ENCODE data around the gene APMAP. TPM values are rescaled to one million over a fixed set of nuclear protein-coding genes. Genes with fewer than 3 reads are reported as not detected.

APMAP gene
- total RNA-seq, 1 donor from 2014 or later: 81.3 TPM

GRCh38 chr20:25030649-25031207 lies 38.2 kb upstream of the APMAP start:
- H3K9me3 Mint-ChIP-seq (ENCODE audit: low read depth): no peaks in the 10 kb centered on the region
- peaks cover 3% of the 10 kb centered on the region for H3K4me1 Mint-ChIP-seq (ENCODE audit: low read depth)

DNA sequence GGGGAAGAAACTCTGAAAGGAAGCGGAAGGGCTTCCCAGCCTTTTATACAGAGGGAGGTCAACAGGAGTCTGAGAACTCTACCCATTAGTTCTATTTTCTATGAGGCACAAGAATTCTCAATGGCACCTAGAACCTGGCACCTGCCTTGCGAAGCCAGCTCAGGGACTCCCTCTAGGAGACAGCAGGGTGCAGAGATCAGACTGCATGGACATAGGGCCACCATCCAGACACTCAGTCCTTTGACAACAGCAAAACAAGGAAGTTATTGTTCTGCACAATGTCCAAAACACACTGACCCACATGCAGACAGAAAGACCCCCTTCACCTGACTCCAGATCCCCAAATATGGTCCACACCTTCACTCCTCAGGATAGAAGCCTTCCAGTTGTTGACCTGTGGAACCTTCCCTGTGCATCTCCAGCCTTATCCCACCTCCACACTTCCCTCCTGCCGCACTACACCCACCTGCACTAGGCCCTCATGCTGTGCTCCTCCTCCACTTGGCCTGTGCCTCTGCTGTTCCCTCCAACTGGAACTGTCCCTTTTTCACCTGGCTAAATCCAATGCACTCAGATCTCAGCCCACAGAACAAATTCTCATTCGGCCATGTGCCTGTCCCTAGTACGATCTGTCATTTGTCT lies 37.6 kb upstream of the APMAP start:
- H3K9me3 Mint-ChIP-seq (ENCODE audit: low read depth): no peaks in the 10 kb centered on the region
- peaks cover 7% of the 10 kb centered on the region for H3K27me3 Mint-ChIP-seq
- no peak overlapping the region for H3K27ac Mint-ChIP-seq
- DNase-seq (ENCODE audit: low spot score, unreplicated experiment): no peak
- H3K36me3 Mint-ChIP-seq (ENCODE audit: insufficient read depth): no peaks in the 10 kb centered on the region
- H3K4me1 Mint-ChIP-seq (ENCODE audit: low read depth): peaks cover 3% of the 10 kb centered on the region
- no peak overlapping the region for H3K4me3 Mint-ChIP-seq (ENCODE audit: low read depth)
- TF ChIP-seq CTCF (IDR thresholded peaks at IDR 0.05; ENCODE audit: unreplicated experiment): no peak

More at GRCh38 chr20:25030649-25031207, 38.2 kb upstream of the APMAP start:
- TF ChIP-seq CTCF (IDR thresholded peaks at IDR 0.05; ENCODE audit: unreplicated experiment): no peak
- no peak overlapping the region for H3K27ac Mint-ChIP-seq
- H3K36me3 Mint-ChIP-seq (ENCODE audit: insufficient read depth): no peaks in the 10 kb centered on the region
- DNase-seq (ENCODE audit: low spot score, unreplicated experiment): no peak
- H3K27me3 Mint-ChIP-seq: peaks cover 7% of the 10 kb centered on the region
- H3K4me3 Mint-ChIP-seq (ENCODE audit: low read depth): no peak overlapping the region

- H3K4me1 Mint-ChIP-seq (ENCODE audit: low read depth): no peaks in the 10 kb centered on the region
- no peak for TF ChIP-seq CTCF (IDR thresholded peaks at IDR 0.05; ENCODE audit: unreplicated experiment)
- no peaks in the 10 kb centered on the region for H3K9me3 Mint-ChIP-seq (ENCODE audit: low read depth)
- H3K27ac Mint-ChIP-seq: no peak overlapping the region
- no peak overlapping the region for H3K4me3 Mint-ChIP-seq (ENCODE audit: low read depth)
- peaks cover 7% of the 10 kb centered on the region for H3K27me3 Mint-ChIP-seq
- no peaks in the 10 kb centered on the region for H3K36me3 Mint-ChIP-seq (ENCODE audit: insufficient read depth)
- DNase-seq (ENCODE audit: low spot score, unreplicated experiment): no peak
Observed at GRCh38 chr20:25025986-25026605, 33.5 kb upstream of the APMAP start.

DNA sequence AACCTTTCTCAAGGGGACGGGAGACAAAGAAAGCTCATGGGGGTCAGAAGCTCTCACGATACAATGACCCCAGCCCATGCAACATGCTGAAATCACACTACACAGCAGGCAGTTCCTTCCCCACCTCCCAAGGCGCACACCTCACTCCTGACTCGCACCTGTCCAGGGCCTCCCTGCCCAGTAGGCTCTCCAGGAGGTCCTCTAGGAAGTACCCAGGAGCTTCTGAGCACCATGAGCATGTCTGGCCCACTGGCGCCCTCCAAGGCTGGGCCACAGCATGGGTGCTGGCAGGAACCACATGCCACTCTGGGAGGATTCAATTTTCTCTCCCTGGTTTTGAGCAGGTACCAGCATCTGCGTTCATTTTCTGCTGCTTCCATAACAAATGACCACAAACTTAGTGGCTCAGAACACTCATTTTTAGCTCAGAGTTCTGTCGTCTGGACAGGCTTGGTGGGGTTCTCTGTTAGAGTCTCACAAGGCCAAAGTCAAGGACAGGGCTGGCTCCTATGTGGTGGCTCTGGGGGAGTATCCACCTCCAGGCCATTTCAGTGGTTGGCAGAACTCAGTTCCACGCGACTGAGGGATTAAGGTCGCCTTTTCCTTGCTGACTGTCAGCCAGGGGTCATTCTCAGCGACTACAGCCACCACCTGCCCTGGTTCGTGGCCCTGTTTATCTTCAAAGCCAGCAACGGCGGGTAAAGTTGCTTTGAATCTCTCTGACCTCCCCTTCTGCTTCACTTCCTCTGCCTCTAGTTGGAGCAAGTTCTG lies 32.7 kb upstream of the APMAP start:
- peaks cover 5% of the 10 kb centered on the region for H3K27me3 Mint-ChIP-seq
- no peak overlapping the region for H3K27ac Mint-ChIP-seq
- no peak for TF ChIP-seq CTCF (IDR thresholded peaks at IDR 0.05; ENCODE audit: unreplicated experiment)

DNA sequence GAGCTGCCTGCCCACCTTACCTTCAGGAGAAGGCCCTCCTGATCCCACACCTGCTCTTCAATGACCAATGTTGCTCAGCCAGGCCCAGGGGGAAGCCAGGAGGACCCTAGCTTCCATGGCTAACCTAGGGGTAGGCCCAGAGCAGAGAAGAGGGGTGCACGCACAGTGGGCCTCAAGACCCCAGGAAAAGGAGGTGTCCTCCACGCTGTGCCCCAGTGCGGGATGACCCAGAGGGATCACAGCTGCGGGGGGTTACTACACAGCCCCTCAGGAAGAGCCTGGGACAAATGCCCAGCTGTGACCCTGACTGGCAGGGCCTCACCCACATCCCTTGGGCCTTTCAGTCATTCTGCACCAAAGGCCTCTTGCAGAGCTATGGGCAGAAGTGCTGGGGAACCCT lies 31.6 kb upstream of the APMAP start:
- Mint-ChIP-seq H3K9me3 (ENCODE audit: low read depth) (no peaks in the 10 kb centered on the region), H3K4me3 (ENCODE audit: low read depth) (no peak overlapping the region), H3K36me3 (ENCODE audit: insufficient read depth) (no peaks in the 10 kb centered on the region), H3K4me1 (ENCODE audit: low read depth) (peaks cover 3% of the 10 kb centered on the region), H3K27ac (no peak overlapping the region), H3K27me3 (no peaks in the 10 kb centered on the region)
- TF ChIP-seq CTCF (IDR thresholded peaks at IDR 0.05; ENCODE audit: unreplicated experiment): no peak
- DNase-seq (ENCODE audit: low spot score, unreplicated experiment): no peak

More for the DNA sequence above, 32.7 kb upstream of the APMAP start:
- DNase-seq (ENCODE audit: low spot score, unreplicated experiment): no peak
- no peaks in the 10 kb centered on the region for H3K9me3 Mint-ChIP-seq (ENCODE audit: low read depth)
- no peaks in the 10 kb centered on the region for H3K36me3 Mint-ChIP-seq (ENCODE audit: insufficient read depth)
- no peaks in the 10 kb centered on the region for H3K4me1 Mint-ChIP-seq (ENCODE audit: low read depth)
- no peak overlapping the region for H3K4me3 Mint-ChIP-seq (ENCODE audit: low read depth)
